Small intestine (tissue), 7 donors: Measurements from ENCODE around the gene PIH1D1. TPM values are rescaled to one million over a fixed set of nuclear protein-coding genes. Genes with fewer than 3 reads are reported as not detected.
"Not testable (repeated sequence)": the region's sequence is repeated elsewhere in the genome, so short reads cannot be mapped to it uniquely, and the experiment has no call there.

ENCODE experiments used
- DNase-seq, 2 donors: peaks; one replicate each; pipeline versions ENCODE4 v3.0.0 to v3.0.0-alpha.2; 2013
- FAIRE-seq: peaks from 2 replicates; lab custom pipeline; 2012; peaks lifted over from hg19 to GRCh38; lab: Jason Lieb, UNC
- H3K27ac ChIP-seq, 3 donors: one replicate each; pipeline ENCODE4 v1.5.1; 2013; ENCODE audit warnings: low read length in 2 of 3, mild to moderate bottlenecking in 2 of 3, control low read depth in 1 of 3, inconsistent platforms in 1 of 3, low read depth in 1 of 3, moderate library complexity in 1 of 3
- H3K27me3 ChIP-seq, 3 donors: one replicate each; pipeline ENCODE4 v1.6.1; 2013; ENCODE audit warnings: low read length in 3 of 3, inconsistent platforms in 1 of 3; ENCODE audit not compliant: control insufficient read depth in 3 of 3, insufficient read depth in 3 of 3
- H3K36me3 ChIP-seq, 3 donors: one replicate each; pipeline ENCODE4 v1.6.1; 2013; ENCODE audit warnings: low read length in 3 of 3, inconsistent platforms in 1 of 3, low read depth in 1 of 3, mild to moderate bottlenecking in 1 of 3, moderate library complexity in 1 of 3; ENCODE audit not compliant: control insufficient read depth in 3 of 3, insufficient read depth in 2 of 3
- H3K4me1 ChIP-seq, 3 donors: one replicate each; pipeline ENCODE4 v1.6.1; 2013; ENCODE audit warnings: low read length in 2 of 3, inconsistent platforms in 1 of 3, low read depth in 1 of 3, mild to moderate bottlenecking in 1 of 3, moderate library complexity in 1 of 3; ENCODE audit not compliant: control insufficient read depth in 3 of 3, insufficient read depth in 2 of 3
- H3K4me3 ChIP-seq, 3 donors: one replicate each; pipeline ENCODE4 v1.5.1; 2013; ENCODE audit warnings: low read length in 3 of 3, control low read depth in 1 of 3, inconsistent platforms in 1 of 3, low read depth in 1 of 3, mild to moderate bottlenecking in 1 of 3, moderate library complexity in 1 of 3
- H3K9me3 ChIP-seq, 2 donors: one replicate each; pipeline ENCODE4 v1.6.1; 2013; ENCODE audit warnings: low read depth in 1 of 2, low read length in 1 of 2; ENCODE audit not compliant: control insufficient read depth in 2 of 2, insufficient read depth in 1 of 2
- WGBS, 3 donors: extraction: QIAGEN DNeasy Blood & Tissue Kit; methylation state at CpG; one replicate each; pipeline ENCODE4 v1.1.7; 2013; 5-methylcytosine and 5-hydroxymethylcytosine counted together
- polyA plus RNA-seq, 4 donors: library from polyadenylated mRNA; stranded (reverse) in 3 of 4; unstranded in 1 of 4; fragments of 200-250 nt in 3 of 4; fragments of 120-200 nt in 1 of 4; gene quantifications; one replicate each; pipeline versions ENCODE4 v1.2.1 to v1.2.3, GENCODE V29; 2013
- donor health status: healthy with polysubstance abuse.
- donor health status: control.
- donor health status: control.
- donor health status: Bipolar disorder and iron deficiency.
- donor health status: healthy.

Gene PIH1D1
- polyA plus RNA-seq, 4 donors: 81.1 to 115 (median 89.6) TPM

DNA sequence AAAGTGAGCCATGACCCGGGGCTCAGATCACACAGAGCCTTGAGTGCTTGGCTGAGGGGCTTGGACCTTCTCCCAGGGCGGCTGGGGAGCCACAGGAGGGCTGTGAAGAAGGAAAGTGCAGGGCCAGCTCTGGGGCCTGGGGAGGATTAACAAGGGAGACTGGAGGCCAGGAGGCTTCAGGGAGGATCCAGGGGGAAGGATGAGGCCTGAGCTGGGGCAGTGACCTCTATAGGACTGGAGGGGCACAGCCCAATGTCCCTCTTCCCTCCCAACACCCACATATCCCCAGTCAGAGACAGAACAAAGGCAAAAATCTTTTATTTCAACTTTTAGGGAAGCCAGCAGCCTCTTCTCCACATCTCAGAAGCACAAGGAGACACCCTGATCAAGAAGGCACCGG, 5.6 kb downstream of the PIH1D1 start:
- H3K4me1 ChIP-seq: no peaks in the 10 kb centered on the region
- H3K27me3 ChIP-seq: peaks cover 0 to 21% (median 4%) of the 10 kb centered on the region in 3 donors
- H3K4me3 ChIP-seq: no peak overlapping the region
- DNase-seq (no peak), FAIRE-seq (no peak)
- H3K36me3 ChIP-seq: peaks cover 2 to 45% (median 4%) of the 10 kb centered on the region in 3 donors
- H3K27ac ChIP-seq: no peak overlapping the region
- WGBS, 3 donors: 67 to 82% (median 79%) methylated on average over 3 of the region's 3 CpGs
- no peaks in the 10 kb centered on the region for H3K9me3 ChIP-seq

DNA sequence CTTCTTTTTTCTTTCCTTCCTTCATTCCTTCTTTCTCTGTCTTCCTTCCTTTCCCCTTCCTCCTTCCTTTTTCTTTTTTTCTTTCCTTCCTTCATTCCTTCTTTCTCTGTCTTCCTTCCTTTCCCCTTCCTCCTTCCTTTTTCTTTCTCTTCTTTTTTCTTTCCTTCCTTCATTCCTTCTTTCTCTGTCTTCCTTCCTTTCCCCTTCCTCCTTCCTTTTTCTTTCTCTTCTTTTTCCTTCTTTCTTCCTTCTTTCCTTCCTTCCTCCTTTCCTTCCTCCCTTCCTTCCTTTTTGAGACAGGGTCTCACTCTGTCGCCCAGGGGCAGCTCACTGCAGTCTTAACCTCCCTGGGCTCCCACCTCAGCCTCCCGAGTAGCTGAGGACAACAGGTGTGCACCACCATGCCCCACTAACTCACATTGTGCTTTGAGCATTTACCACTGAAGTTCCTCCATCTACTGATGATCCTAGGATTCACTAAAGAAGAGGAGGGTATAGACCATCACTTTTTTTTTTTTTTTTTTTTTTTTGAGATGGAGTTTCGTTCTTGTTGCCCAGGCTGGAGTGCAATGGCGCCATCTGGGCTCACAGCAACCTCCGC, 7.4 kb downstream of the PIH1D1 start:
- not testable (repeated sequence) for DNase-seq, H3K4me1 ChIP-seq, H3K27ac ChIP-seq, H3K4me3 ChIP-seq, H3K9me3 ChIP-seq, FAIRE-seq
- peaks cover 0 to 33% (median 4%) of the 10 kb centered on the region in 3 donors for H3K36me3 ChIP-seq
- peaks cover 3 to 39% (median 12%) of the 10 kb centered on the region in 3 donors for H3K27me3 ChIP-seq
- 46 to 58% (median 47%) methylated on average over 5 of the region's 5 CpGs for WGBS, 3 donors

DNA sequence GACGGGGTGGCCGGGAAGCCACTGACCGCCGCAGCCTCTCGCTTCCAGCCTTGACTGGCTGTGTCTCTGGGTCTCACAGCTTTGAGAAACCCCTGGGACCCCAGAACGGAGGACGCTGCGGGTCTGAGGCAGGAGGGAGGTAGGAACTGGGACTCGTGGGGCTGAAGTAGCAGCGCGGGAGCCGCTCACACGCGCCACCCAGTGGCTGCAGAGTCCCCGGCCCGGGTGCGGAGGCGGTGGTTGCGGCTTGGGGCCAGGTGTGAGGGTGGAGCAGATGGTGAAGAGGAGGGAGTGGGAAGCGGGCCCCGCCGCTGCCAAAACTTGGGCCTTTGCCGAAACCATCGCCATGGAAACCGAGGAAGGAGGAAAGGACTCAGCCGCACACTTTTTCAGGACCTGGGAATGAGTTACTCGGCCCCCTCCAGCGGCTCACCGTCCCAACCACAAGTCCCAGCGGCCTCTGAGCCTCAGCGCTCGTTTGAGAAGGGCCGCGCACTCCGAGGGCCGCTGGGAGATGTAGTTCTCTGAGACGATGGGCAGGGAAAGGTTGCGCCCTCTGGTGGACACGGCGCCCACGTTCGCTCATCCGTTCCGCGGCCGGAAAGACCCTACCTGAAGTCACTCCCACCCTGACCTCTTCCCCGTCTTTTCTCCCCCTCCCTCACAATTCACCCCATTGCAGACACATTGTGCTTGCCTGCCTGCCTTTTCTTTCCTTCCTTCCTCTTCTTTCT, 8.1 kb downstream of the PIH1D1 start:
- Histone ChIP-seq H3K4me1 (no peaks in the 10 kb centered on the region), H3K4me3 (peak overlapping the region; percentile 33 to 71 (median 68)), H3K27me3 (peaks cover 3 to 46% (median 16%) of the 10 kb centered on the region in 3 donors), H3K9me3 (no peaks in the 10 kb centered on the region), H3K27ac (peak overlapping the region; percentile 18 to 70 (median 65)), H3K36me3 (peaks cover 0 to 27% (median 4%) of the 10 kb centered on the region in 3 donors)
- FAIRE-seq: no peak
- WGBS, 3 donors: 0 to 1% (median 1%) methylated on average over 36 to 47 of the region's 47 CpGs
- peak; percentile 94 to 97 for DNase-seq

DNA sequence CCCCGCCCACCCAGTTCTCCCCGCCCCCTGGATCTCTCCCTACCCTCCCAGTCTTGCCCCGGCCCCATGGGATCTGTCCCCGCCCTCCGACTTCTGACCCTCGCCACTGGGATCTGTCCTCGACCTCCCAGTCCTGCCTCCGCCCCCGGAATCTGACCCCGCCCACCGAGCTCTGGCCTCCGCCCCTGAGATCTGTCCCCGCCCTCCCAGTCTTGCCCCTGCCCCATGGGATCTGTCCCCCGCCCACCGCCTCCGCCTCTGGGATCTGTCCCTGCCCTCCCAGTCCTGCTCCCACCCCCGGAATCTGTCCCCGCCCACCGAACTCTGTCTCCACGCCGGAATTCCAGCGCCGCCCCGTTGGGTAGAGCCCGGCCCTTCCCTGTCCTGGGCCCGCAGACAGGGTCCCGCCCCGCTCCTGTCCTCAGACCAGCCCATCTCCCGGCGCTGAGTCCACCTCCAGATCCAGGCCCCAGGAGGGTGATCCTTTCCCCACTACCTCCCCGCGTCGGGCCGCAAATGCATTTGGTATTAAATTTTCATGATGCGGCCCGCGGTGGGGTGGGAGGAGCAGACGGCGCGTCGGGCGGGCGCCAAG, 8.7 kb downstream of the PIH1D1 start:
- peak overlapping the region; percentile 18 to 70 (median 65) for H3K27ac ChIP-seq
- H3K4me1 ChIP-seq: no peaks in the 10 kb centered on the region
- H3K9me3 ChIP-seq: no peaks in the 10 kb centered on the region
- peaks cover 3 to 53% (median 23%) of the 10 kb centered on the region in 3 donors for H3K27me3 ChIP-seq
- 1 to 2% (median 1%) methylated on average over 41 to 43 of the region's 43 CpGs for WGBS, 3 donors
- DNase-seq: peak; percentile 92 to 94
- peaks cover 0 to 20% (median 4%) of the 10 kb centered on the region in 3 donors for H3K36me3 ChIP-seq
- peak overlapping the region; percentile 33 to 71 (median 68) for H3K4me3 ChIP-seq
- FAIRE-seq: no peak

DNA sequence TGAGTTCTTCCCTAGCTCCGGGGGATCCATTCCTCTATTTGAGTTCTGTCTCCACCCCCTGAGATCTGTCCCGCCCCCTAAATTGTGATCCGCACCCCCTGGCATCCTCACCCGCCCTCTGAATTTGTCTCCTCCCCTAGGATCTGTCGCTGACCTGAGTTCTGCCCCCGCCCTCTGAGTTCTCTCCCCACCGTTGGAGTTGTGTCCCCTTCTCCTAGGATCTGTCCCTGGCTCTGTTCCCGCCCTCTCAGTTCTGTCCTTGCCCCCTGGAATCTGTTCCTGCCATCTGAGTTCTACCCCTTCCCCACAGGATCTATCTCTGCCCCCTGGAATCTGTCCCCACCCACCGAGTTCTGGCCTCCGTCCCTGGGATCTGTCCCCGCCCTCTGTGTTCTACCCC, 9.3 kb downstream of the PIH1D1 start:
- H3K27me3 ChIP-seq: peaks cover 3 to 58% (median 25%) of the 10 kb centered on the region in 3 donors
- no peaks in the 10 kb centered on the region for H3K9me3 ChIP-seq
- WGBS, 3 donors: 4 to 7% (median 6%) methylated on average over 11 of the region's 11 CpGs
- no peak overlapping the region for H3K27ac ChIP-seq
- DNase-seq: no peak
- H3K4me3 ChIP-seq: peak overlapping the region in 1 of 3 donors; percentile 8
- H3K36me3 ChIP-seq: peaks cover 0 to 15% (median 4%) of the 10 kb centered on the region in 3 donors
- H3K4me1 ChIP-seq: no peaks in the 10 kb centered on the region
- no peak for FAIRE-seq

DNA sequence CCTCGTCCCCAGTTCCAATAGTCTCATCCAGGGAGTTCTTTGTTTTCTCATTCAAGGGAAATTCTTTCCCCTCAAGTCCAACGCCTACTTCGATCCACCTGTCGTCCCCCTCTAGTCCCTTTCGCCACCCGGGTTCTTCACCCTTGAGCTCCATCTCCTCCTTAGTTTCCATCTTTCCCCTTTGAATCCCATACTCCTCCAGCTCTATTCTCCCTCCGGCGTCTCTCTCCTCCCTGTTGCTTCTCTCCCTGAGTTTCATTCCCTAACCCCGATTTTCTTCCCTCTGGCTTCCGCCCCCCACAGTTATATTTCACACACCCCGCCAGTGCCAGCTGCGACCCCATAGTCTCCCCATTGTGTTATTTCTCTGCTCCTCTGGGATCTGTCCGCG, 9.7 kb downstream of the PIH1D1 start:
- Histone ChIP-seq H3K27me3 (peaks cover 3 to 62% (median 27%) of the 10 kb centered on the region in 3 donors), H3K4me3 (no peak overlapping the region), H3K27ac (no peak overlapping the region), H3K9me3 (no peaks in the 10 kb centered on the region), H3K36me3 (peaks cover 0 to 11% (median 4%) of the 10 kb centered on the region in 3 donors), H3K4me1 (no peaks in the 10 kb centered on the region)
- DNase-seq: no peak
- FAIRE-seq: no peak
- 20 to 26% (median 22%) methylated on average over 14 of the region's 14 CpGs for WGBS, 3 donors

DNA sequence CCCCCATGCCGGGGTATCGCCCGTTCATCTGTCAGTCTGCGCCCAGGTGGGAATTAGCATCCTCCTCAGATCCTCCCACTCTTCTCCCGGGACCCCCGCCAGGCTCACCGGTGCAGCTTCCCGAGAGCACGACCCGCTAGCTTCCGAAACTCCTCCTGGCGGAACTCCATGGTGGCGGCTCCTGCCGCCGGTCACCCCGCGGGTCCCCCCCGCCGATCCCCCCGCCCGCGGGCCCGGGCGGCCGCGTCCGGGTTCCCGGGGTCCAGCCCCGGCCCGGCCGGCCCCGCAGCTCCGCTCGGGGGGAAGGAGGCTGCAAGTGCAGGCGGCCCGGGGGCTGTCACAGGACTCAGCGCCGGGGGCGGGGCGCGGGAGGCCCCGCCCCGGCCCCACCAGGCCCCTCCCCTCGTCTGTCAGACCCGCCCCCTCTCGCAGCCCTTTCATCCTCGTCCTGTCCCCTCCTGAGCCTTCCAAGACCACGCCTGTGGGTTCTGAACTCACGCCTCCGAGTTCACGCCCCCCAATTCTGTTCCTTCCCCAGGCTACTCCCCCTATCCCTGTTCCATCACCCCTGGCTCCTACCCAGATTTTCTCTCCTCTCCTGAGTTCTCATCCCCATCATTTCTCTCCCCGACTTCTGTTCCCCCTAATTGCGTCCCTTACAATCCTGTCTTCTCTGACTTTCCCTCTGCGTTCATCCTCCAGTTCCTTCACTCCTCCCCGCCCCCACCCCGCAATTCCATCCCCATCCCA, 10.2 kb downstream of the PIH1D1 start, which contains the start of gene SLC17A7:
SLC17A7 (minus strand) TSS at position 318 of the 750 bp plus-strand sequence; CDS start at position 170, 148 bp downstream.
- H3K27me3 ChIP-seq: peaks cover 3 to 68% (median 33%) of the 10 kb centered on the region in 3 donors
- H3K9me3 ChIP-seq: no peaks in the 10 kb centered on the region
- H3K36me3 ChIP-seq: peaks cover 0 to 5% (median 0%) of the 10 kb centered on the region in 3 donors
- H3K4me1 ChIP-seq: no peaks in the 10 kb centered on the region
- FAIRE-seq (no peak), DNase-seq (no peak)
- 4 to 9% (median 7%) methylated on average over 27 to 56 of the region's 56 CpGs for WGBS, 3 donors
- H3K4me3 ChIP-seq: peak within 1 kb of the TSS in 1 of 3 donors; percentile 31
- no peak within 1 kb of the TSS for H3K27ac ChIP-seq
